Endothelial cell of umbilical vein (primary cell): ENCODE results near the gene CDC42SE2.

Experiments
- EZH2 ChIP-seq: IDR thresholded peaks from 2 replicates; pipeline ENCODE4 v1.6.1; 2012; ENCODE audit warnings: borderline replicate concordance, low read depth, mild to moderate bottlenecking, moderate library complexity, low read length, inconsistent platforms; ENCODE audit not compliant: severe bottlenecking
- POLR2A ChIP-seq: IDR thresholded peaks from 2 replicates; pipeline ENCODE4 v1.6.1; 2012; ENCODE audit warnings: low read depth, mild to moderate bottlenecking, control low read depth, low read length
- TF ChIP-seq, protein P1 (sequence below): IDR thresholded peaks from 2 replicates; pipeline ENCODE4 v1.6.1; 2011; ENCODE audit not compliant: insufficient read depth, insufficient read length

DNA sequence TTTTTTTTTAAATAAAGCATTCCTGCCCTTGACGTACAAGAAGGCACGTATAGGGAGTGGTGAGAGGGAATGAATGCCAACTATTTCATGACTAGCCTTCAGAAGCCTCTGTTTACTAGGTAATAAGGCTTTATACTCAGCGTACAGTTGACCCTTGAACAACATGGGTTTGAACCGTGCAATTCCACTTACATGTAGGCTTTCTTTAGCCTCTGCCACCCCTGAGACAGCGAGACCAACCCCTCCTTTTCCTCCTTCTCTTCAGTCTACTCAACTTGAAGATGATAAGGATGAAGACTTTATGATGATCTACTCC is 22.5 kb downstream of the CDC42SE2 start:
- TF ChIP-seq, protein P1, sequence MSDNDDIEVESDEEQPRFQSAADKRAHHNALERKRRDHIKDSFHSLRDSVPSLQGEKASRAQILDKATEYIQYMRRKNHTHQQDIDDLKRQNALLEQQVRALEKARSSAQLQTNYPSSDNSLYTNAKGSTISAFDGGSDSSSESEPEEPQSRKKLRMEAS: no peak
- TF ChIP-seq POLR2A (no peak), EZH2 (no peak)
